ENCODE measurements around the gene RAD23B.

Gene RAD23B

GRCh38 chr9:107360098-107360497, 77.0 kb downstream of the RAD23B start:
- TF ChIP-seq CTCF (IDR thresholded peaks at IDR 0.05): no peak

DNA sequence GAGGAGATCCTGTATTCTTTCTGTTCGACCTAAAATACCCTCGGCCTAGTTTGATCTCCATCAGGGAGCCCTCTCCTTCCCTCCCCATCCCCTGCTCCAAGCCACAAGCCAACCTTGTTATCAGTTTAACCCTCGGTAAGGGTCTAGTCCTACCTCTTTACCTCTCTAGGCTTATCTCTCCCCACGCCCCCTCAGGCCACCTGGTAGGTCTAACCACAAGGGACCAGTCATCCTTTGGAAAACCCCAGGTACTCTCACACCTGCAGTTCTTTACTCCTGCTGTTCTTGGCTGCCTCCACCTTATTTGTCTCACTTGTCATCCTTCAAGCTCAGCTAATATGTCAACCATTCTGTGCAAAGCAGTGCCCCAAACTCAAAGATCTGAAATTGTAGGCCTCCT, 78.7 kb downstream of the RAD23B start:
- TF ChIP-seq CTCF (IDR thresholded peaks at IDR 0.05): no peak

DNA sequence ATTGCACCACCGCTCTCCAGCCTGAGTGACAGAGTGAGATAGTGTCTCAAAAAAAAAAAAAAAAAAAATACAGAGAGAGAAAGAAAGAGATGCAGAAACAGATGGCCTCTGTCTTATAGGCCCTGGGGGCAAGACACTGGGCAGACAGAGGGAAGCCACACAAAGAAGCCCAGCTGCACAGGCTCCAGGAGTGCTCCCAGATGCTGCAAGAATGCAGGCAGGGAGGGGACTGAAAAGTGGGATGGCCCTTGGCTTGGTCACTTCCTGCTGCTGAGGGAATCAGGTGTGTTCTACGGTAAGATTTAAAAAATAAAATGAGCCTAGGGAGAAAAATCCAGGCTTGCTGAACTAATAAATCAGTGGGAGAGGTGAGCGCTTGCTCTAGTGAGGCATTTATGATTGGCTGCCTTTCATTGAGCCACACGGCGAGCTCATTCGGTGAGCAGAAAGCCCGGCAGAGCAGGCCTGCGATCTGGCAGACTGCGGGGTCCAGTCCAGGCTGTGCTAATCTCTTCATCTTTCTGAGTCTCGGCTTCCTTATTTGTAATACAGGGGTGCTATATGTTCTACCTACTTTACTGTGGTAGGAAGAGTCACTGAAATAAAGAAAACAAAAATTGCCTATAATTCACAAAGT, 80.6 kb downstream of the RAD23B start:
- no peak for TF ChIP-seq CTCF (IDR thresholded peaks at IDR 0.05)

- no peak for TF ChIP-seq CTCF (IDR thresholded peaks at IDR 0.05)
These were observed 84.8 kb downstream of the RAD23B start for GRCh38 chr9:107367727-107368502.

GRCh38 chr9:107368696-107369095, 85.6 kb downstream of the RAD23B start:
- TF ChIP-seq CTCF (IDR thresholded peaks at IDR 0.05): no peak

- no peak for TF ChIP-seq CTCF (IDR thresholded peaks at IDR 0.05)
These were observed 90.7 kb downstream of the RAD23B start for GRCh38 chr9:107373809-107374208.

DNA sequence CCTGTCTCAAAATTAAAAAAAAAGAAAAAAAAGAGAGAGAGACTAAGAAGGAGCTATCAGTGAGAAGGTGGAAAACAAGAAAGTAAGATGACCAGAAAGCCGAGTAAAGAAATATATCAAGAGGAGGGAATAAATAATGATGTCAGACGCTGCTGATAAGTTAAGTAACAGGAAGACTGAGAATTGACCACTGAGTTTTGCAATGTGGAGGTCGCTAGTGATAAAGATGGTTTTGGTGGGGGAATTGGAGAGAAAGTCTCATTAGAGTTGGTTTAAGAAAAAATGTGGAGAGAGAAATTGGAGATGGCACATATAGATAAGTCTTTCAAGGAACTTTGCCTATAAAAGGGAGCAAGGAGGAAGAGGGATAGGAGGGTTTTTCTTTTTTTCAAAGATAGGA, 91.9 kb downstream of the RAD23B start:
- no peak for TF ChIP-seq CTCF (IDR thresholded peaks at IDR 0.05)

Data from LNCAP (cell line).